ENCODE results near the gene PDE8B. TPM values are rescaled to one million over a fixed set of nuclear protein-coding genes. Genes with fewer than 3 reads are reported as not detected.

PDE8B gene
- total and polyA plus RNA-seq, 4 donors, result 0.19 to 0.82 (median 0.49) TPM

DNA sequence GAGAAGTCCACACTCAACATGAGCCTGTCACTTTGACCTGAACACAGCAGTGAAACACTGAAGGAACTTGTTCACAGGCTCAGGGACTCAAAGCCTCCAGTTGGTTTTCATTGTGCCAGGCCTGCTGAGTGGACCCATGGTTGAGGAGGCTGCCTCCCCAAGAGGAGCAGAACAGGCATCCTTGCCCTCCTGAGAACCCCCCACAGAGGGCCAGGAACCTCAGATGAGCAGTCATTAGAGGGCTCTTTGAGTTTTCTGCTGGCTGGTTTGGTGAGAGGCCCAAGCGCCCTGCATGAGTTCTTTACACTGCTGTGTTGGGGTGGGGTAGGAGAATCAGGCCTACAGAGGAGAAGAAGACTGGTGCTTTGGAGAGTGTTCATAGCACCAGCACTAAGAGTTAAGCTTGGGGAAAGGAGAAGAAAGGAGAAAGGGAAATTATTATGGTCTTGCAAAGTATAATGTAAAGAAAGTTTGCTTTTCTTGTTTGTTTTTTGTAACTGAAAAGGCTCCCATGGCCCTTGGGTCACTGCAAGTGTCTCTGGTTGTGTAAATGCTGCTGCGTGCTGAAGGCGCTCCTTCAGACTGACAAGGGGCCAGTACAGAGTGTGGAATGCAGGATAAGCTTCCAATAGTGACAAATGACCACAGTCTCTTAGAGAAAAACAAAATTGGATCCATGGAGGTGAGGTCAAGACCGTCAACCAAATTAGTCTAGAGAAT, 100.2 kb downstream of the PDE8B start:
- Histone ChIP-seq H3K4me1 (ENCODE audit: control insufficient read depth in 4 of 4, insufficient read depth in 4 of 4, low read length in 3 of 4) (peaks cover 0 to 2% (median 0%) of the 10 kb centered on the region in 4 donors), H3K9me3 (ENCODE audit: control insufficient read depth in 4 of 4, low read length in 3 of 4) (no peaks in the 10 kb centered on the region), H3K9ac (ENCODE audit: low read depth in 1 of 2, low read length in 2 of 2) (no peak overlapping the region), H3K4me3 (ENCODE audit: low read depth in 1 of 3, low read length in 3 of 3) (no peak overlapping the region), H3K27me3 (ENCODE audit: control insufficient read depth in 4 of 4, insufficient read depth in 4 of 4, low read length in 3 of 4) (no peaks in the 10 kb centered on the region), H3K27ac (ENCODE audit: low read depth in 1 of 2, low read length in 2 of 2) (no peak overlapping the region), H3K36me3 (ENCODE audit: control insufficient read depth in 4 of 4, insufficient read depth in 3 of 4, low read depth in 1 of 4, low read length in 3 of 4) (no peaks in the 10 kb centered on the region)
- WGBS, result 88% methylated on average over 4 of the region's 4 CpGs
- TF ChIP-seq YY1 (IDR thresholded peaks at IDR 0.05) (no peak), REST (IDR thresholded peaks at IDR 0.05) (no peak), TAF1 (conservative IDR thresholded peaks at IDR 0.05) (no peak), JUND (IDR thresholded peaks at IDR 0.05) (no peak)
- no peak for DNase-seq (ENCODE audit: low spot score)

GRCh38 chr5:77311214-77311571, 100.7 kb downstream of the PDE8B start:
- 88% methylated on average over 1 of the region's 1 CpG for WGBS
- Histone ChIP-seq H3K36me3 (ENCODE audit: control insufficient read depth in 4 of 4, insufficient read depth in 3 of 4, low read depth in 1 of 4, low read length in 3 of 4) (no peaks in the 10 kb centered on the region), H3K4me3 (ENCODE audit: low read depth in 1 of 3, low read length in 3 of 3) (no peak overlapping the region), H3K27me3 (ENCODE audit: control insufficient read depth in 4 of 4, insufficient read depth in 4 of 4, low read length in 3 of 4) (no peaks in the 10 kb centered on the region), H3K9ac (ENCODE audit: low read depth in 1 of 2, low read length in 2 of 2) (no peak overlapping the region), H3K27ac (ENCODE audit: low read depth in 1 of 2, low read length in 2 of 2) (no peak overlapping the region), H3K4me1 (ENCODE audit: control insufficient read depth in 4 of 4, insufficient read depth in 4 of 4, low read length in 3 of 4) (peaks cover 0 to 2% (median 0%) of the 10 kb centered on the region in 4 donors), H3K9me3 (ENCODE audit: control insufficient read depth in 4 of 4, low read length in 3 of 4) (no peaks in the 10 kb centered on the region)
- DNase-seq (ENCODE audit: low spot score), result no peak
- no peak for TF ChIP-seq HNF4A (conservative IDR thresholded peaks at IDR 0.05)
- no peak for TF ChIP-seq REST (IDR thresholded peaks at IDR 0.05)
- no peak for TF ChIP-seq RAD21 (IDR thresholded peaks at IDR 0.05)
- no peak for TF ChIP-seq JUND (IDR thresholded peaks at IDR 0.05)
- no peak for TF ChIP-seq HNF4G (IDR thresholded peaks at IDR 0.05)
- no peak for TF ChIP-seq RXRA (IDR thresholded peaks at IDR 0.05)
- TF ChIP-seq FOXA1 (IDR thresholded peaks at IDR 0.05), result no peak

GRCh38 chr5:77312413-77312812, 101.9 kb downstream of the PDE8B start:
- 74% methylated on average over 1 of the region's 1 CpG for WGBS
- no peak overlapping the region for H3K27ac ChIP-seq (ENCODE audit: low read depth in 1 of 2, low read length in 2 of 2)
- H3K36me3 ChIP-seq (ENCODE audit: control insufficient read depth in 4 of 4, insufficient read depth in 3 of 4, low read depth in 1 of 4, low read length in 3 of 4), result no peaks in the 10 kb centered on the region
- no peaks in the 10 kb centered on the region for H3K27me3 ChIP-seq (ENCODE audit: control insufficient read depth in 4 of 4, insufficient read depth in 4 of 4, low read length in 3 of 4)
- no peaks in the 10 kb centered on the region for H3K4me1 ChIP-seq (ENCODE audit: control insufficient read depth in 4 of 4, insufficient read depth in 4 of 4, low read length in 3 of 4)
- no peaks in the 10 kb centered on the region for H3K9me3 ChIP-seq (ENCODE audit: control insufficient read depth in 4 of 4, low read length in 3 of 4)
- H3K4me3 ChIP-seq (ENCODE audit: low read depth in 1 of 3, low read length in 3 of 3), result no peak overlapping the region
- DNase-seq (ENCODE audit: low spot score), result no peak
- H3K9ac ChIP-seq (ENCODE audit: low read depth in 1 of 2, low read length in 2 of 2), result no peak overlapping the region
- TF ChIP-seq SP1 (IDR thresholded peaks at IDR 0.05) (no peak), YY1 (IDR thresholded peaks at IDR 0.05) (no peak), FOXA1 (IDR thresholded peaks at IDR 0.05) (no peak), REST (IDR thresholded peaks at IDR 0.05) (no peak), NR2F2 (IDR thresholded peaks at IDR 0.05) (no peak), JUND (IDR thresholded peaks at IDR 0.05) (no peak), HNF4G (IDR thresholded peaks at IDR 0.05) (no peak), FOXA2 (IDR thresholded peaks at IDR 0.05) (no peak)
- TF ChIP-seq, protein P1, sequence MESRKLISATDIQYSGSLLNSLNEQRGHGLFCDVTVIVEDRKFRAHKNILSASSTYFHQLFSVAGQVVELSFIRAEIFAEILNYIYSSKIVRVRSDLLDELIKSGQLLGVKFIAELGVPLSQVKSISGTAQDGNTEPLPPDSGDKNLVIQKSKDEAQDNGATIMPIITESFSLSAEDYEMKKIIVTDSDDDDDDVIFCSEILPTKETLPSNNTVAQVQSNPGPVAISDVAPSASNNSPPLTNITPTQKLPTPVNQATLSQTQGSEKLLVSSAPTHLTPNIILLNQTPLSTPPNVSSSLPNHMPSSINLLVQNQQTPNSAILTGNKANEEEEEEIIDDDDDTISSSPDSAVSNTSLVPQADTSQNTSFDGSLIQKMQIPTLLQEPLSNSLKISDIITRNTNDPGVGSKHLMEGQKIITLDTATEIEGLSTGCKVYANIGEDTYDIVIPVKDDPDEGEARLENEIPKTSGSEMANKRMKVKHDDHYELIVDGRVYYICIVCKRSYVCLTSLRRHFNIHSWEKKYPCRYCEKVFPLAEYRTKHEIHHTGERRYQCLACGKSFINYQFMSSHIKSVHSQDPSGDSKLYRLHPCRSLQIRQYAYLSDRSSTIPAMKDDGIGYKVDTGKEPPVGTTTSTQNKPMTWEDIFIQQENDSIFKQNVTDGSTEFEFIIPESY (IDR thresholded peaks at IDR 0.05), result no peak
